ENCODE results near the gene BTBD9.

Gene BTBD9

DNA sequence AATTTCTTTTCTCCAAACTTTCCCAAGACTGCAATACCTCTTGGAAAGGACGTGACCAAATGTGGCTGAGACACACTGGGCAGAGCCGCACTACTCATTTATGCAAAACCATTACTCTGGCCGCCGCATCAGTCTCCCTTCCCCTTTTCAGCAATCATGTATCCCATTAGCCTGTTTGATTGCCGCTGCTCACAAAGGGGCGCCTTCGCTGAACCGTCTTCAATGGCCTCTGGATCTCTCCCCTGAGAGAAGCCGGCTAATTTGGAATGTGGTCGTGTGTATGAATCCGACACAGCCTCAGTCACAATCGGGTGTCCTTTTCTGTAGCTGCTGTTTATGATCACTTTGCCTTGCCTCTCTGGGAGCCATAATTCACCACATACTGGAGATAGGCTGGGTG, 459.1 kb downstream of the BTBD9 start:
- no peak overlapping the region for H3K9ac ChIP-seq (ENCODE audit: insufficient read length, low read depth)
- TF ChIP-seq YY1 (IDR thresholded peaks at IDR 0.05; ENCODE audit: insufficient read depth, insufficient read length), result no peak
- no peak for TF ChIP-seq ZNF274 (IDR thresholded peaks at IDR 0.05; ENCODE audit: low read depth, low read length)
- TF ChIP-seq SUZ12 (IDR thresholded peaks at IDR 0.05; ENCODE audit: extremely low read depth, insufficient read depth, insufficient read length), result no peak
- DNase-seq (ENCODE audit: low read depth, low spot score), result no peak
- H3K36me3 ChIP-seq (ENCODE audit: insufficient read depth, insufficient read length, low read length), result no peaks in the 10 kb centered on the region
- no peak overlapping the region for H3K4me3 ChIP-seq (ENCODE audit: insufficient read length, low read depth)
- H3K27me3 ChIP-seq (ENCODE audit: insufficient read depth, insufficient read length), result no peaks in the 10 kb centered on the region
- peaks cover 7% of the 10 kb centered on the region for H3K4me1 ChIP-seq (ENCODE audit: insufficient read depth, insufficient read length)
- H3K9me3 ChIP-seq (ENCODE audit: insufficient read depth, low read length), result no peaks in the 10 kb centered on the region

DNA sequence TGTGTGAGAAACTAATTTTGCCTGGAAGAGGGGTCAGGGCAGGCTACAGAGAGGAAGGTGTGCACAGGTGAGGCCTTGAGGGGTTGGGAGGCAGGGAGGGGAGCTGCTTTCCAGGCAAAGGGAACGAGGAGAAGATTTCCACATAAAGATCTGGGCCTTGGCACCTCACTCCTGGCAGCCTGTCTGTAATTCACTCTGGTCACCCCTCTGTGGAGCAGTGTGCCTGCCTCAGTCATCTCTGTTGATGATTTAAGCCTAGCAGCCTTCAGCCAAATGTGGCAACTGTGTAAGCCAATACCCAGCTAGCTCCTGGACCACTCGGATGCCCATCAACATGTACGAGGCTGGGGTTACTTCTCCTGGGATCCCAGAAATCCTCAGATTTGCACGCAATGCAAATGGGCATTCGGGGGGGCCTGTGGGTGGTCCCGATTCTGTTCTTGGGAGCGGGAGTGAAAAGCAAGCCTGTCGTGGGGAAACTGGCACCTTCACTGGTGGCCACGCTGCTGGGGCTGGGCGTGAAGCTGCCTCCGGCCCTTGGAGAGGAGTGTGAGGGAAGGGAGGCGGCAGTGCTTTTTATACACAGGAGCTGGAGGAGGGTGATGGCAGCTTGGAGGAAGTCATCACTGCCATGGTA, 459.8 kb downstream of the BTBD9 start:
- Histone ChIP-seq H3K36me3 (ENCODE audit: insufficient read depth, insufficient read length, low read length) (no peaks in the 10 kb centered on the region), H3K9ac (ENCODE audit: insufficient read length, low read depth) (no peak overlapping the region), H3K27me3 (ENCODE audit: insufficient read depth, insufficient read length) (no peaks in the 10 kb centered on the region), H3K4me3 (ENCODE audit: insufficient read length, low read depth) (no peak overlapping the region), H3K9me3 (ENCODE audit: insufficient read depth, low read length) (no peaks in the 10 kb centered on the region), H3K4me1 (ENCODE audit: insufficient read depth, insufficient read length) (peaks cover 7% of the 10 kb centered on the region)
- TF ChIP-seq YY1 (IDR thresholded peaks at IDR 0.05; ENCODE audit: insufficient read depth, insufficient read length), result no peak
- no peak for TF ChIP-seq ZNF274 (IDR thresholded peaks at IDR 0.05; ENCODE audit: low read depth, low read length)
- no peak for TF ChIP-seq SUZ12 (IDR thresholded peaks at IDR 0.05; ENCODE audit: extremely low read depth, insufficient read depth, insufficient read length)
- no peak for DNase-seq (ENCODE audit: low read depth, low spot score)

DNA sequence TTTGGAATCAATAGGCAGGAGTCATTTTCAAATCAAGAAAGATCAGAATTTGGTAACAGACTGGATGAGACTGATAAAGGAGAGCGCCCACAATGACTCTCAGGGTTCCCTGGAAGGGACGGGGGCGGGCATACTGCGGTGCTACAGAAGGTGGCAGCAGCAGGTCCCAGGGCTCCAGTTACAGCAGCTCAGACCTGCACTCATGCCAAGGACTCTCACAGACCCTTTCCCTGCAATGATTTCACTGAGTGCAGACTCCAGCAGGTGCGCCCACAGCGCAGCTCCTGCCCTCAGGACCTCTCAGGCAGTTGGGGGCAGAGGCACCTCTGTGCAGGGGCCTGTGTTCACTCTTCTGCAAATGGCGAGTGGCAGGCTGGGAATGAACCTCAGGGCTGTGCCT, 460.4 kb downstream of the BTBD9 start:
- DNase-seq (ENCODE audit: low read depth, low spot score), result no peak
- H3K4me3 ChIP-seq (ENCODE audit: insufficient read length, low read depth), result no peak overlapping the region
- no peak for TF ChIP-seq SUZ12 (IDR thresholded peaks at IDR 0.05; ENCODE audit: extremely low read depth, insufficient read depth, insufficient read length)
- TF ChIP-seq ZNF274 (IDR thresholded peaks at IDR 0.05; ENCODE audit: low read depth, low read length), result no peak
- TF ChIP-seq YY1 (IDR thresholded peaks at IDR 0.05; ENCODE audit: insufficient read depth, insufficient read length), result no peak
- H3K4me1 ChIP-seq (ENCODE audit: insufficient read depth, insufficient read length), result peaks cover 7% of the 10 kb centered on the region
- no peaks in the 10 kb centered on the region for H3K9me3 ChIP-seq (ENCODE audit: insufficient read depth, low read length)
- H3K36me3 ChIP-seq (ENCODE audit: insufficient read depth, insufficient read length, low read length), result no peaks in the 10 kb centered on the region
- no peaks in the 10 kb centered on the region for H3K27me3 ChIP-seq (ENCODE audit: insufficient read depth, insufficient read length)
- no peak overlapping the region for H3K9ac ChIP-seq (ENCODE audit: insufficient read length, low read depth)

DNA sequence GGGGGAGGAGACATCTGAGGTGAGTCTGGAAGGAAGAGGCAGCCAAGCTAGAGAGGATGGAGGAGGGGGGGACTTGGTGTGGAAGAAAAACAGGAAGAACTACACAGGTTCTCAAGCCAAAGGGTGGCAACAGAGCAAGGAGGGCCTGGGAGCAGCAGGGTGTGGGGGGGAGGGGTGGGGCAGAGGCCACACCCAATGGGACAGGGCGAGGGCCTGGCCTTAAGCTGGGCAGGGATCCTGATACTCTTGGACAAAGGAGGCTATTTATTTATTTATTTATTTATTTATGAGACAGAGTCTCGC, 461.2 kb downstream of the BTBD9 start:
- no peaks in the 10 kb centered on the region for H3K36me3 ChIP-seq (ENCODE audit: insufficient read depth, insufficient read length, low read length)
- no peak for DNase-seq (ENCODE audit: low read depth, low spot score)
- H3K9me3 ChIP-seq (ENCODE audit: insufficient read depth, low read length), result no peaks in the 10 kb centered on the region
- no peak overlapping the region for H3K9ac ChIP-seq (ENCODE audit: insufficient read length, low read depth)
- TF ChIP-seq ZNF274 (IDR thresholded peaks at IDR 0.05; ENCODE audit: low read depth, low read length) (no peak), SUZ12 (IDR thresholded peaks at IDR 0.05; ENCODE audit: extremely low read depth, insufficient read depth, insufficient read length) (no peak), YY1 (IDR thresholded peaks at IDR 0.05; ENCODE audit: insufficient read depth, insufficient read length) (no peak)
- no peak overlapping the region for H3K4me3 ChIP-seq (ENCODE audit: insufficient read length, low read depth)
- peaks cover 7% of the 10 kb centered on the region for H3K4me1 ChIP-seq (ENCODE audit: insufficient read depth, insufficient read length)
- no peaks in the 10 kb centered on the region for H3K27me3 ChIP-seq (ENCODE audit: insufficient read depth, insufficient read length)

DNA sequence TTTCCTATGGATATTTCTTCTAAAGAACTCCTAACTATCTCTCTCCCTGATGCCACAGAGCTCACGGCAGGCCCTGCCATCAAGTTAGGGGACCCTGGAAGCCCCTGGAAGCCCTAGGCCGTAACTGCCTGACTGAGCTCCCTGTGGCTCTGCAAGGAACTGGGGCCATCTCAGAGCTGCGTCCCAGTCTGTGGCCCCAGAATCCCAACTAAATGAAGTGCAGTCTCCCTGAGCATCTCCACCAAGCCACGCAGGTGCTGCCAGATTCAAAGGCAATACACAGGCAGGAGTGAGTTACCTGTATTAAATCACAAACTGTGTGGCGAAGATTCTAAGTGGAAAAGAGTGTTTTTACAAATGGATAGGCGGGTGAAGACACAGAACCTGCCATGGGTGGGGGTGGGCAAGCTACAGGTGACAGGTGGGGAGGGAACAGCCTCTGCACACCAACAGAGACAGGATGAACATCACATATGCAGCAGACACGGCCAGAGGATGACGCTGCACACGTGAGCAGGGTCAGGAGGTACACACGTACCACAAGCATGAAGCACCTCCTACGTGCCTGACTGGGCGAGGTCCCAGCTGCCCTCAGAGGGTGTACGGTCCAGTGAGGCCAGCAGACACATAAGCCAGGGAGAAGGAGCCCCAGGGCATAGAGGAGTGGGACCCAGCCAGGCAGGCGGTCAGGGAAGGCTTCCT, 461.7 kb downstream of the BTBD9 start:
- H3K27me3 ChIP-seq (ENCODE audit: insufficient read depth, insufficient read length), result no peaks in the 10 kb centered on the region
- no peak for TF ChIP-seq YY1 (IDR thresholded peaks at IDR 0.05; ENCODE audit: insufficient read depth, insufficient read length)
- no peak for TF ChIP-seq ZNF274 (IDR thresholded peaks at IDR 0.05; ENCODE audit: low read depth, low read length)
- no peak for TF ChIP-seq SUZ12 (IDR thresholded peaks at IDR 0.05; ENCODE audit: extremely low read depth, insufficient read depth, insufficient read length)
- H3K36me3 ChIP-seq (ENCODE audit: insufficient read depth, insufficient read length, low read length), result no peaks in the 10 kb centered on the region
- peaks cover 7% of the 10 kb centered on the region for H3K4me1 ChIP-seq (ENCODE audit: insufficient read depth, insufficient read length)
- H3K9me3 ChIP-seq (ENCODE audit: insufficient read depth, low read length), result no peaks in the 10 kb centered on the region
- no peak for DNase-seq (ENCODE audit: low read depth, low spot score)
- no peak overlapping the region for H3K9ac ChIP-seq (ENCODE audit: insufficient read length, low read depth)
- H3K4me3 ChIP-seq (ENCODE audit: insufficient read length, low read depth), result no peak overlapping the region

DNA sequence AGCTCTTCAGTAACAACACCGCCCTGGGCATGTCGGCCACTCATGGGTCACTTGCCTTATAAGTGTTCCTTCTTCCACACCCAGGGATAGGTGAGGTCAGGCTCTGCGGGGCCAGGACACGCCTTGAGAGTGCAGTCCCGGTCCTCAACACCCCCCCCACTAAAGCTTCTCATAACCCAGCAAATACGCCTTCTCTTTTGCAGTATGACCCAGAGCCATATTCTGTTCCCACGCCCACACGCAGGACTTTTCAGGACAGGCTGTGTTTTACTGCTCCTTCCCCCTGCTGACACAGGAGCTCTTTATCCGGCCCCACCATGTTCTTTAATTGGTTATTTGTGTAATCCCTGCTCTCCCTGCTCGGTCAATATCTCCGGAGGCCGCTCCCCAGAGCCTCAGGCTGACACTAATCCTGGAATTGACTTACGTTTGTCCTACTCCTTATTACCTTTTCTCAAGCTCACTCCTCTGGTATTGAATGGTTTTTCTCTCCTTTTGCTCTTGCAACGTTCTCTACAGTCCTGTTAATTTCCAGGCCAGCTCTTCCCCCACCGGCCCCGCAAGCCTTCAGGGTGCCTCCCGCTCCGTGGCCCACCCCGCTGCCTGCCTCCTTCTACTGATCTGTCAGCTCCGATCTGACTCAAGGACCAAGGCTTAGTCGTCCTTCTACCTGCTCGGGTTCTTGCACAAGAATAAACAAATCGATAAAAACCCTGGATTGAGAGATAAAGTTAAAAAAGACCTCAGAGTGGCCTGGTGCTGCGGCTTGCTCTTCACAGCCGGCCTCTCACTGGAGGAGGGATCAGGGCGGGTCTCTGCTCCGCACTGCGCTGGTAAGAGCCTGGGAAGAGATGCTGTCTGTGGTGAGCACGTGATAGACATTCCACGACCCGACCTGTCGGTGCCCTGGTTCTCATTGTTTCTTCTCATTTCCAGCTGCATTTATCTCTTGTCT, 462.7 kb downstream of the BTBD9 start:
- DNase-seq (ENCODE audit: low read depth, low spot score), result no peak
- no peaks in the 10 kb centered on the region for H3K36me3 ChIP-seq (ENCODE audit: insufficient read depth, insufficient read length, low read length)
- no peaks in the 10 kb centered on the region for H3K27me3 ChIP-seq (ENCODE audit: insufficient read depth, insufficient read length)
- H3K4me3 ChIP-seq (ENCODE audit: insufficient read length, low read depth), result no peak overlapping the region
- no peak overlapping the region for H3K9ac ChIP-seq (ENCODE audit: insufficient read length, low read depth)
- H3K4me1 ChIP-seq (ENCODE audit: insufficient read depth, insufficient read length), result peaks cover 13% of the 10 kb centered on the region
- TF ChIP-seq ZNF274 (IDR thresholded peaks at IDR 0.05; ENCODE audit: low read depth, low read length) (no peak), SUZ12 (IDR thresholded peaks at IDR 0.05; ENCODE audit: extremely low read depth, insufficient read depth, insufficient read length) (no peak), YY1 (IDR thresholded peaks at IDR 0.05; ENCODE audit: insufficient read depth, insufficient read length) (no peak)
- H3K9me3 ChIP-seq (ENCODE audit: insufficient read depth, low read length), result no peaks in the 10 kb centered on the region

DNA sequence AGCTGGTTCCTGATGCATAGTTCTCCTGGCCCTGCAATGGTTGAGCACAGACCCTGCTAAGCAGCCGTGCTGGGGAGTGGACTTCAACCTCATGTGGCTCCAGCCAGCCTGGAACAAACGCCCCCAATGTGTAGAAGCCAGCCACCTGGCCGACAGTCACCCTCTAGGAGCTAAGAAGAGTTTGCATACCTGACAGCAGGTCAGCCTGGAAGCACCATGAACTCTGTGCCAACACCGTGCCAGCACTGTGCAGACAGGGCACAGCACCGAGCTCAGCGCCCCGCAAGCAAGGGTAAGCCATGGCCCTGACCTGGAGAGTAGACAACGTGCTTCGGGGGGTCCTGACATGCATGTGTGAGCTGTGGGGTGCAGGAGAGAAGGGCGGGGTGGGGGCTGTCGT, 463.9 kb downstream of the BTBD9 start:
- Histone ChIP-seq H3K9me3 (ENCODE audit: insufficient read depth, low read length) (no peaks in the 10 kb centered on the region), H3K36me3 (ENCODE audit: insufficient read depth, insufficient read length, low read length) (no peaks in the 10 kb centered on the region), H3K27me3 (ENCODE audit: insufficient read depth, insufficient read length) (no peaks in the 10 kb centered on the region), H3K9ac (ENCODE audit: insufficient read length, low read depth) (no peak overlapping the region), H3K4me3 (ENCODE audit: insufficient read length, low read depth) (no peak overlapping the region), H3K4me1 (ENCODE audit: insufficient read depth, insufficient read length) (peaks cover 13% of the 10 kb centered on the region)
- no peak for TF ChIP-seq SUZ12 (IDR thresholded peaks at IDR 0.05; ENCODE audit: extremely low read depth, insufficient read depth, insufficient read length)
- DNase-seq (ENCODE audit: low read depth, low spot score), result no peak

Measured in NT2/D1 (cell line).